ENCODE results near the gene PPP3CA. TPM values are rescaled to one million over a fixed set of nuclear protein-coding genes. Genes with fewer than 3 reads are reported as not detected.

Gene PPP3CA
- total and polyA plus RNA-seq, 2 of the 13 experiments (the other 11 are each of a cell fraction or from before 2014, with no cell fraction given), result 4.8 to 13.2 TPM

- no peaks in the 10 kb centered on the region for H3K9me3 ChIP-seq (ENCODE audit: low read length)
- no peak overlapping the region for H2AFZ ChIP-seq (ENCODE audit: low read length)
- ATAC-seq (no peak), FAIRE-seq (no peak), DNase-seq (ENCODE audit: low spot score) (no peak)
- H3K4me3 ChIP-seq (replicated peaks in 1 of 3; ENCODE audit: insufficient read depth in 1 of 3, low read depth in 2 of 3, low read length in 3 of 3), result no peak overlapping the region
- no TSS peak for BruUV-seq (replicated peaks)
- H3K4me1 ChIP-seq (ENCODE audit: insufficient read depth, low read length), result peaks cover 53% of the 10 kb centered on the region
- no peaks in the 10 kb centered on the region for H4K20me1 ChIP-seq (ENCODE audit: insufficient read depth, low read length)
- H3K27me3 ChIP-seq (ENCODE audit: control insufficient read depth in 1 of 2, insufficient read depth in 2 of 2, low read length in 2 of 2), result no peaks in the 10 kb centered on the region
- in situ Hi-C loops (cut with HindIII; ENCODE audit: extremely low pct_ligation_motif_present, low pct_unique_long_range_greater_than_20kb) (no loop called here), intact Hi-C loops (cut with micrococcal nuclease; ENCODE audit: unreplicated experiment) (no loop called here)
- no peak overlapping the region for H3K9ac ChIP-seq (ENCODE audit: insufficient read depth, low read depth, low read length)
- ChIA-PET POLR2A (no interaction called here), CTCF (ENCODE audit: low intra/inter-chr PET ratio, low total read pairs) (no interaction called here)
- no peaks in the 10 kb centered on the region for H3K79me2 ChIP-seq (ENCODE audit: insufficient read depth, low read length)
- no peak overlapping the region for H3K27ac ChIP-seq (ENCODE audit: extremely low read length, insufficient read depth, low read length)
- WGBS (ENCODE audit: low lambda C conversion rate), result 71% methylated on average over 2 of the region's 2 CpGs
- no peaks in the 10 kb centered on the region for H3K36me3 ChIP-seq (replicated peaks in 1 of 2; ENCODE audit: control insufficient read depth in 1 of 2, insufficient read depth in 2 of 2, low read length in 2 of 2)
- no peak for TF ChIP-seq REPIN1 (CRISPR knock-in tag; IDR thresholded peaks at IDR 0.05; ENCODE audit: borderline replicate concordance, low read depth)
- TF ChIP-seq MLLT10 (CRISPR knock-in tag; IDR thresholded peaks at IDR 0.05), result no peak
- no peak for TF ChIP-seq ZNF431 (CRISPR knock-in tag; IDR thresholded peaks at IDR 0.05; ENCODE audit: borderline replicate concordance, low read depth)
- no peak for TF ChIP-seq SNRNP70 (IDR thresholded peaks at IDR 0.05; ENCODE audit: low read depth, low read length)
- TF ChIP-seq ZNF782 (CRISPR knock-in tag; IDR thresholded peaks at IDR 0.05; ENCODE audit: borderline replicate concordance), result no peak
- no peak for TF ChIP-seq E2F1 (CRISPR knock-in tag; IDR thresholded peaks at IDR 0.05)
- TF ChIP-seq ZNF720 (CRISPR knock-in tag; IDR thresholded peaks at IDR 0.05), result no peak
- no peak for TF ChIP-seq ZFP36L2 (CRISPR knock-in tag; IDR thresholded peaks at IDR 0.05)
- TF ChIP-seq GABPB1 (CRISPR knock-in tag; IDR thresholded peaks at IDR 0.05), result no peak
- TF ChIP-seq ZNF639 (CRISPR knock-in tag; conservative IDR thresholded peaks at IDR 0.05), result no peak
- no peak for TF ChIP-seq PTBP1 (IDR thresholded peaks at IDR 0.05; ENCODE audit: low read depth, low read length, poor library complexity, severe bottlenecking)
- TF ChIP-seq SMARCE1 (IDR thresholded peaks at IDR 0.05; ENCODE audit: borderline replicate concordance), result no peak
- TF ChIP-seq MTA3 (CRISPR knock-in tag; IDR thresholded peaks at IDR 0.05), result no peak
- TF ChIP-seq AHR (CRISPR knock-in tag; IDR thresholded peaks at IDR 0.05), result no peak
- no peak for TF ChIP-seq PAWR (CRISPR knock-in tag; IDR thresholded peaks at IDR 0.05; ENCODE audit: borderline replicate concordance)
- TF ChIP-seq SIX1 (CRISPR knock-in tag; IDR thresholded peaks at IDR 0.05; ENCODE audit: borderline replicate concordance), result no peak
- TF ChIP-seq NFKBIZ (CRISPR knock-in tag; IDR thresholded peaks at IDR 0.05), result no peak
- TF ChIP-seq ZSCAN5A (CRISPR knock-in tag; IDR thresholded peaks at IDR 0.05; ENCODE audit: borderline replicate concordance), result no peak
- TF ChIP-seq SUZ12 (IDR thresholded peaks at IDR 0.05; ENCODE audit: low read depth, low read length), result no peak
- H3K4me2 ChIP-seq (ENCODE audit: low read depth, low read length), result no peak overlapping the region
Measured at GRCh38 chr4:101201421-101201820, 145.9 kb downstream of the PPP3CA start.
